GM21390 (cell line): ENCODE measurements around the gene WFIKKN2.
A peak's percentile ranks its signal among the peaks of the same experiment; 100 is the strongest.

Source experiments
- ATAC-seq: cut with Tn5 transposase; IDR thresholded peaks from one replicate; pipeline ENCODE4 v1.9.1; 2021; ENCODE audit not compliant: unreplicated experiment

WFIKKN2 gene

DNA sequence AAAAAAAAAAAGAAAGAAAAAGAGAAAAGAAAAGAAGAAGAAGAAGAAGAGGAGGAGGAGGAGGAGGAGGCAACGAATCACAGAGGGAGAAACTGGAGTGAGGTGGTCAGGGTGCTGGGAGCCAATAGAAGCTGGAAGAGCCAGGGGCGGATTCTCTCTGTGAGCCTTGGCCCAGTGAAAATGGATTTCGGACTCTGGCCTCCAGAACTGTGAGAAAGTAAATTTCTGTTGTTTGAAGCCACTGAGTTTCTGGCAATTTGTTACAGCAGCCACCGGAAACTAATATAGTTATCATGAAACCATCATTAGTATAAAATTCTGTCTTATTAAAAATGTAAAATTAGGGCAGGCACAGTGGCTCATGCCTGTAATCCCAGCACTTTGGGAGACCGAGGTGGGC, 27.7 kb upstream of the WFIKKN2 start:
- no peak for ATAC-seq

- ATAC-seq: no peak
Observed at GRCh38 chr17:50808413-50808812, 27.0 kb upstream of the WFIKKN2 start.

DNA sequence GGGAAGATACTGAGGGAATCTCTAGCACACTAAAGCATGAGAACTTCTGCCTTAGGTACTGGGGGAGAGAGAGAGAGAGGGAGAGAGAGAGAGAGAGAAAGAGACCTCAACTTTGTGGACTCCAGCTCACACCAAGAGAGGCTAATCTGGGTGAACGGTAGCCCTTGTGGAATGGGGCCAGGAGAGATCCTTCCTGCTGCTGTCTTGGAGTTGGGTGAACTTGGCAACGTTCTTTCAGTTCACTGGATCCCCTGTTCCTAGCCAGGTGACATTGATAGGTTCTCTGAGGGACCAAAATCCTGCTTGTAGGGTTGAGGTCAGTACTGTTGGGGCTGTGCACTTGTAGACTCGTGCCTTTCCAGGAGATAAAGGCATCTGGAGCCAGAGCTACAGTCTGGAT, 26.5 kb upstream of the WFIKKN2 start:
- ATAC-seq: no peak

- no peak for ATAC-seq
Observed at GRCh38 chr17:50813583-50813982, 21.8 kb upstream of the WFIKKN2 start.

- ATAC-seq: no peak
Observed at GRCh38 chr17:50815400-50815799, 20.0 kb upstream of the WFIKKN2 start.

DNA sequence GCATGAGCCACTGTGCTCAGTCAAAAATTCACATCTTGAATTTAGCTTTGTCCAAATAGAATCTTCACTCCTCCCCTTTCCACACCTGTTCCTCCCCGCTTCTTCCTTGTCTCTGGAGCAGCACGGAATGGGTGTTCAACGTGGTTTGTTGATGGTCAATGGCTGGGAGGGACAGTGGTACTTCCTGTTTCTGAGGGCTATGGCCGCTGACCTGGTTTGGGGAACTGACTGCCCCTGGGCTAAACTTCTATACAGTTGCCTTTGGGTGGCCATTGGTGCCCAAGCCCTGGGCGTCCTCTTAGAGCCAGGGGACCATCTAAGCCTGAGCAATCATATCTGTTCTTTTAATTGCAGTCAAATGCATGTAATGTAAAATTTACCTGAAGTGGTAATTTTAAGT, 19.1 kb upstream of the WFIKKN2 start:
- no peak for ATAC-seq

DNA sequence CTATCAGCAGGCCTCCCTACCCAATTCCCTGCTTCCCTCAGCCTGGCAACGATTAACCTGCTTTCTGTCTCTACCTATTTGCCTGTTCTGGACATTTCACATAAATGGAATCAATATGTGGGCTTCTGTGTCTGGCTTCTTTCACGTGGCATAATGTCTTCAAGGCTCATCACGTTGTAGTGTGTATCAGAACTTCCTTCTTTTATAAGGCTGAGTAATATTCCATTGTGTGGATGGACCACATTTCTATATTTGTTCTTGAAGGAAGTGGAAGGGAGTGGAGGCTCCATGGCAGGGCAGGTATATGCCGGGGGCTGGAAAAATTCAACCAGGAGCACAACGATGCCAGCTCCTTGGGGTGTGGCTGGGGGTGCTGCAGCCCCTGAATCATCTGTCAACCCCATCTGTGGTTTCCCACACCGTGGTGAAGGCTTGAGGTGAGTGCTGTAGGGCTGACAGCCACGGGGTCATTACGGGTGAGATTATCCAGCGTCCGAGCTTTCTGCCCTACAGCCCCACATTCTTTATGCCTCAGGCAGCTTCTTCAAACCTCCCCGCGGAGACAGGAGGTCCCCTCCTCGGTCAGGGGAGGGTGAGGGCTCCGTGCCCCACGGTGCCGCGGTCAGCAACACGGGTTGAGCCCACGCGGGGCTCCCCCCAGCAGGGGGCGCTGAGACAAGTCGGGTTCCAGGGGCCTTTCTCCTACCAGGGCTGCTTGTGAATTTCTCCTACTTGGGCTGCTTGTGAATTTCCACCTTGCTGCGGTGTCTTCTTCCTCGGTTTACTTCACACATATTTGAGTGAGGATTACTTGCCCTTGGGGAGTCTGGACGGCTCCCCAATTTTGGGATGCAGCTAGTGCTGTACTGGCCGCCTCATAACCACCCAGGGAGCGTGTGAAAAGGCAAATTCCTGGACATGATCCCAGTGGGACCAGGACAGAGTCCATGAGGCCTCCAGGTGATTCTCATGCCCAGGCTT, 18.3 kb upstream of the WFIKKN2 start:
- ATAC-seq: no peak

- no peak for ATAC-seq
Observed at GRCh38 chr17:50817838-50818237, 17.5 kb upstream of the WFIKKN2 start.

DNA sequence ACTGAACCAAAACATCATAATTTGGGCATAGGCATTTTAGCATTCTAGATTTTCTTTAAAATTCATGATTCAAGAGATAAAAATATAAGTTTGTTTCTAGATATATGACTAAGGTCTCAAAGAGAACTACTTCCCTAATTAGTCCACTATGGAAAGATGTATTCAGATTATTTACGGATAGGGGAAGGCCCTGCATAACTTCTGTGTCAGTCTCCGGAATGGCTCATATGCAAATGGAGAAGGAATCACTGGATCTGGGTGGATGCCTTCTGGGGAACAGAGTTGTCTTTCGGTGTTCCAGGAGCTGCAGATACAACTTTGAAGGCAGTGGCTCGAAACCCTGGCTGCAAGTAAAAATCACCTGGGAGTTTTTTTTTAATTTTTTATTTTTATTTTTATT, 17.1 kb upstream of the WFIKKN2 start:
- no peak for ATAC-seq

DNA sequence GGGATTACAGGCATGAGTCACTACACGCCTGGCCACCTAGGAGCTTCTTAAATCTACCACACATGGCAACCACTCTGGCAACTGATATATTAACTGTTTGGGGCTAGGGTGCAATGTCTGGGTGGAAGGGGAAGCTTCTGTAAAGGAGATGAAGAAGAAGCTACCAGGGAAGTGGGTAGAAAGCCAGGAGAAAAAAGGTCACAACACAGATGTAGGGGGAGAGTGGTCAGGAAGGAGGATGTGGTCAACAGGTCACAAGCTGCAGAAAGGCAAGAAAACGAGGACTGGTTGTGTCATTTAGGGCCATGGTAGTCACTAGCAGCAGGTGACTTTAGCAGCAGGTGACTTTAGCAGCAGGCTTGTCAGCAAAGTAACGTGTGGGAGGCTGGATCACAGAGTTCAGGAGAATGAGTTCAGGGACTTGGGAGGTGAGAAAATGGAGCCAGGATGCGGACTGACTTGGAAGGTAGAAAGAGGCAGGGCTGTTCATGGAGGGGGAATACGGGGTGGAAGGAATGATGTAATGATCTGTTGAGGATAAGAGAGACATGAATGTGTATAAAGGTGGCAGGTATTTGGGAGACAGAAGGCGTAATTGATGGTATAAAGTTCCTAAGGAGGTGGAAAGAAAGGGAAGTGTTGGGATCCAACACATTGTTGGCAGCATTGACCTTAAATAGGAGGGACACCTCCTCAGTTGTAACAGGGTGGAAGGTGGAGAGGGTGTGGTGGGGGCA, 16.3 kb upstream of the WFIKKN2 start:
- no peak for ATAC-seq

GRCh38 chr17:50820651-50821050, 14.7 kb upstream of the WFIKKN2 start:
- ATAC-seq: no peak

GRCh38 chr17:50822550-50822949, 12.8 kb upstream of the WFIKKN2 start:
- no peak for ATAC-seq

DNA sequence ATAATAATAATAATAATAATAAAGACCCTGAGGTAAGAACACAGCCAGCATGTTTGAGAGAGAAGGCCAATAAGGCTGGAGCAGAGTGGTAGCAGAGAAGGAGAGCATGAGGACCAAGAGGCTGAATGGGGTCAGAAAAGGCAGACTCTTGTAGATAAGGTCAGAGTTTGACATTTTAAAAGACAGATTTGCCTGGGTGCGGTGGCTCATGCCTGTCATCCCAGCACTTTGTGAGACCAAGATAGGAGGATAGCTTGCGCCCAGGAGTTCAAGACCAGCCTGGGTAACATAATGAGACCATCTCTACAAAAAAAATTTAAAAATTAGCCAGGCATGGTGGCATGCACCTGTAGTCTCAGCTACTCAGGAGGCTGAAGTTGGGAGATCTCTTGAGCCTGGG, 11.0 kb upstream of the WFIKKN2 start:
- ATAC-seq: no peak

DNA sequence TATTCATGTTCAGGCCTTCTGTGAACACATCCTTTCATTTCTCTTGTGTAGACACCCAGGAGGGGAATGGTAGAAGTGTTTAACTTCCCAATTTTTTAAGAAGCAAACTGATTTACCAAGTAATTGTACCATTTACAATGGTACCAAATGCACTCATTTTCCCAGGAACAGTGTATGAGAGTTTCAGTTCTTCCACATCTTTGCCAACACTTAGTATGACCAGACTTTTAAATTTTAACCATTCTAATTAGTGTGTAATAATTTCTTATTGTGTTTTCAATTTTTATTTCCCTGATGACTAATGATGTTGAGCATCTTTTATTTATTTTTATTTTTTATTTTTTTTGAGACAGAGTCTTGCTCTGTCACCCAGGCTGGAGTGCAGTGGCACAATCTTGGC, 10.2 kb upstream of the WFIKKN2 start:
- ATAC-seq: no peak

DNA sequence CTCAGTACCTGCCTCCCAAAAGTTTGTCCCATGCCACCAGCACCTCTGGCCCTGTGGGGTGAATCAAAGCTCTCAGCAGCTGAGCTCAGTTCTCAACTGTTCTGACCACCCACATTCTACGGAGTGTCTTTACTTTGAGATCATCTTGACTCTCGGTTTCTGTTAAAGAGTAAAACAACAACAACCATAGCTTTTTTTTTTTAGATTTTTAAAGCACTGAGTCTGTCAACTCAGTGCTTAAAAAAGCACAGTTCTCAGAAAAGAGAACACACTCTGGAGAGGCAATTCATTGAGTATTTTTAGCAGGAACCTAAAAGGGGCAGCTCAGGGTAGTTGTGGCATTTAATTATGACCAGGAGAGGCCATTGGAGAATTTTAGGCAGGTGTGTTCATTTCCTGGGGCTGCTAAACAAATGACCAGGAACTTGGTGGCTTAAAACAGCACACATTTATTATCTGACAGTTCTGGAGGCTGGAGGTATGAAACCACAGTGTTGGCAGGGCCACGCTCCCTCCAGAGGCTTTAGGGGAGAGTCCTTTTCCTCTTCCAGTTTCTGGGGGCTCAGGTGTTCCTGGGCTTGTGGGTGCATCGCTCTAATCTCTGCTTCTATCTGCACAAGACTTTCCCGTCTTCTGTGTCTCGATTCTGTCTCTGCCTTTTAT, 6.7 kb upstream of the WFIKKN2 start:
- peak; percentile 79 for ATAC-seq

DNA sequence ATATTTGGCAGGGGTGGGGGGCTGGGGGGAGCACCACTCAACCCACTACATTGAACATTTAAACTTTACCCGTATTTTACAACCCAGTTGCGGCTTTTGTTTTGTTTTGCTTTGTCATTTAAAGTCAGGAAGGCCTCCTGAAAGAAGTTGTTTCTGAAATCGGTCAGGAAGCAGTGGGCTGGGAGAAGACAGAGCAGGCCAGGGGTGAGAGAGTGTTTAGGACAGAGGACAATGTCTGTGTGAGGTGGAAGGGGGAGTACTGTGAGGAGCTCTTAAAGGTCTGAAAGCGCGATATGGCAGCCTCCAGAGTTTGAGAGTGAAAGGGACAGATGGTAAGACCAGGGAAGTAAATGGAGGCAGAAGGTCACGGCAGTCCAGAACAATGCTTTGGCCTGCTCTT, 6.1 kb upstream of the WFIKKN2 start:
- no peak for ATAC-seq

DNA sequence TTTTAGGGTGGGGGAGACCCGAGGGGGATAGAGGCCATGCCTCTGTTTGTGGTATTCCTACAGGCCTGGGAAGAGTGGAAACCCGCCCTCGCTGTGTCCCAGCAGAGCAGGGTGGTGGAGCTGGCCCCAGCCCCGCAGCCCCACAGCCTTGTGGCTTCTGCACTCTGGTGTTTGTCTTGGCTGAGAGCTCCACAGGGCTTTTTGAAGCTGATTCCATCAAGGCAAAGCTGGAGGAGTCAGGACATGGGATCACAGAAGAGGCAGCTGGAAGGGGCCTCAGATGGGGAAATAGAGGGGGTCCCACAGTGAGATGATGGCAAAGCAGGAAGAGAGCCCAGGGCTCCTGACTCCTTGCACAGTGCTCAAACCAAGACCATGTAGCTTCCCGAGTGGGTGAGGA, 5.0 kb upstream of the WFIKKN2 start:
- no peak for ATAC-seq

DNA sequence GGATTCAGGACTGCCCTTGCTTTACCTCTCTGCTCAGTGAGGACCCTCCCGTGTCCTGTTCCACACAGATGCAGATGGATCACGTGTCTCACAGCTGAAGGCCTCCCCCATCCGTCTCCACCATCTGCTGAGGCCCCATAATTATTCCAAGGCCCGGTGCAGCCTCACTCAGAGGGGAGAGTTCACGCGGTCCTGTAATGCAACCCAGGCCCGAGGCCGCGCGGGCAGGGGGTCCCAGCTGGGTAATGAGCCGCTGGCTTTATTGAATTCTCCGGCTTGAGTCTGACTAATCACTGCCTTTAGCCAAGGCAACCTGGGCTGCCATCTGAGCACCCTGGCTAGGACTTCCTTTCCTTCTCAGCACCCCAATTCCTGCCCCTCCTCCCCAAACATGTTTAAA, 4.4 kb upstream of the WFIKKN2 start:
- no peak for ATAC-seq

DNA sequence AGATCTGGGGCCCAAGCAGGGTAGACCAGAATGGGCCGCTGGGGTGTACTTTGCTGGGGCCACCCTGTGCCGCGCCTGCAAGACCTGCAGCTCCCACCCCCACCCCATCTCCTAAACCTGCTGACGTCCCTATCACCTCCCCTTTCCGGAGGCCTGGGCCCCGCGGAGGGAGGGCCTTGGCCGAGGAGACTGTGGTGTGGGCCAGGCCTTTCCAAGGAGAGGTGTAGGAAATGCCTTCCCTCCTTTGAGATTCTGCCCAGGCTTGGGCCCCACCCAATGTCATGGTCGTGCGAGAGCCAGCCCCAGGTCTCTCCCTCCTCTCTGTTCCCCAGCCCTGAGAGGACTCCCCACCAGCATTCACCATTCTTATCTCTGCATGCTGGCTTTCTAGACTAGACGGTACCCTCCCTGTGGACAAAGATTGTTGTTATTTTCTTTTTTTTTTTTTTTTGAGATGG, 3.9 kb upstream of the WFIKKN2 start:
- no peak for ATAC-seq

DNA sequence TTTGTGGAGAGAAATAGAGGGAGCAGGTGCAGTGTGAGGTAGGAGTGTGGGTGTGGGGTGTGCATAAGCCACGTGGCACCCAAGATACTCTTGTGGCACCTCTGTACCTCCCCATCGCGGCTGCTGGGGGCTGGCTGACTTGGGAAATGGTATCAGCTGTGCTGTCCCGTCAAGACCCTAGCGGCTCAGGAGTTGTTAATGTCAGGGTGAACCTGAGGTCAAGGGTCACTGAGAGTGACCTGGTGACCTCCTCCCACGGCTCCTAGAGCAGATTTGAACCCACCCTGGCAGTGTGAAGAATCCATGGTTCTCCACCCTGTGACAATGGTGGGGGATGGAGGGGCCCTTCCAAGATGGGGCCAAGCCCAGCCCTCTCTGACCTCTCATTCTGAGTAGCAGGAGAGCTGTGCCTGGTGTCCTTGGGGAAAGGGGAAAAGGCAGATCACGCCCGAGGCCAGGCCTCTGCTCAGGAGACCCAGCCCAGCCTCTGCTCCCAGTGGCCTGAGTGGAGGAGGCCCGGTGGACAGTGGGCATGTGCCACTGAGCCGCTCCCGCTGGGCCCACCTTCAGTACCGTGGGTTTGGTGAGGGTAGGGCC, 3.0 kb upstream of the WFIKKN2 start:
- ATAC-seq: no peak

DNA sequence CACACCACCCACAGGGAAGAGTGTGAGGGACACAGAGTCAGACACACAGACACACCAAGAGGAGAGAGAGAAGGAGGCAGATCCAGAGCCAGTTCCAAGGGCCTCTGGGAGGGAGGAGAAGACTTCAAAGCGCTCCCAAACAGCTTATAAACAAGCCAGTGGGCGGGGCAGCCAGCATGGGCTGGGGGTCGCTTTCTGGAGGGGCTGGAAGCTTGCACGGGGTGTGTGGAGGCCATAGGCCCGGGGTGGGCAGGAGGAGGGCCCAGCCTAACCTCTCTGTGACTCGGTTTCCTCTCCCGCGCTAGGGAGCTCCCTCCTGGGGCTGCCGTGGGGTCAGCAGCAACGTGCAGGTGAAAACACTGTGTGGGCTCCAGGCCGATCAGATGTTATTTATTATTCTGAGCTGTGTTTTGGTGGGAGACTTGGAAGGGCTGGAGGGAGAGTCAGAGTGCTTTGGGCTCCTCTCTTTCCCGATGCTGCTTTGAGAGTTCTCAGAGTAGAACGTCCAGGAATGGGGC, 2.5 kb upstream of the WFIKKN2 start:
- ATAC-seq: no peak
